GM12875 (cell line): ENCODE measurements around the gene TRIM59.
A peak's percentile ranks its signal among the peaks of the same experiment; 100 is the strongest.

Source experiments
- H3K4me3 ChIP-seq: one replicate; pipeline ENCODE4 v1.5.1; 2011; ENCODE audit warnings: low read depth, low read length, control low read depth
- TF ChIP-seq, protein P1 (sequence below): IDR thresholded peaks from 2 replicates; pipeline ENCODE4 v1.5.1; 2011; ENCODE audit warnings: low read depth, mild to moderate bottlenecking, control low read depth, inconsistent platforms, low read length, moderate library complexity, borderline replicate concordance; ENCODE audit not compliant: insufficient read depth

TRIM59 gene

GRCh38 chr3:160400030-160400701 lies 49.4 kb downstream of the TRIM59 start:
- peak overlapping the region; percentile 98 for H3K4me3 ChIP-seq
- TF ChIP-seq, protein P1, sequence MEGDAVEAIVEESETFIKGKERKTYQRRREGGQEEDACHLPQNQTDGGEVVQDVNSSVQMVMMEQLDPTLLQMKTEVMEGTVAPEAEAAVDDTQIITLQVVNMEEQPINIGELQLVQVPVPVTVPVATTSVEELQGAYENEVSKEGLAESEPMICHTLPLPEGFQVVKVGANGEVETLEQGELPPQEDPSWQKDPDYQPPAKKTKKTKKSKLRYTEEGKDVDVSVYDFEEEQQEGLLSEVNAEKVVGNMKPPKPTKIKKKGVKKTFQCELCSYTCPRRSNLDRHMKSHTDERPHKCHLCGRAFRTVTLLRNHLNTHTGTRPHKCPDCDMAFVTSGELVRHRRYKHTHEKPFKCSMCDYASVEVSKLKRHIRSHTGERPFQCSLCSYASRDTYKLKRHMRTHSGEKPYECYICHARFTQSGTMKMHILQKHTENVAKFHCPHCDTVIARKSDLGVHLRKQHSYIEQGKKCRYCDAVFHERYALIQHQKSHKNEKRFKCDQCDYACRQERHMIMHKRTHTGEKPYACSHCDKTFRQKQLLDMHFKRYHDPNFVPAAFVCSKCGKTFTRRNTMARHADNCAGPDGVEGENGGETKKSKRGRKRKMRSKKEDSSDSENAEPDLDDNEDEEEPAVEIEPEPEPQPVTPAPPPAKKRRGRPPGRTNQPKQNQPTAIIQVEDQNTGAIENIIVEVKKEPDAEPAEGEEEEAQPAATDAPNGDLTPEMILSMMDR, result no peak

DNA sequence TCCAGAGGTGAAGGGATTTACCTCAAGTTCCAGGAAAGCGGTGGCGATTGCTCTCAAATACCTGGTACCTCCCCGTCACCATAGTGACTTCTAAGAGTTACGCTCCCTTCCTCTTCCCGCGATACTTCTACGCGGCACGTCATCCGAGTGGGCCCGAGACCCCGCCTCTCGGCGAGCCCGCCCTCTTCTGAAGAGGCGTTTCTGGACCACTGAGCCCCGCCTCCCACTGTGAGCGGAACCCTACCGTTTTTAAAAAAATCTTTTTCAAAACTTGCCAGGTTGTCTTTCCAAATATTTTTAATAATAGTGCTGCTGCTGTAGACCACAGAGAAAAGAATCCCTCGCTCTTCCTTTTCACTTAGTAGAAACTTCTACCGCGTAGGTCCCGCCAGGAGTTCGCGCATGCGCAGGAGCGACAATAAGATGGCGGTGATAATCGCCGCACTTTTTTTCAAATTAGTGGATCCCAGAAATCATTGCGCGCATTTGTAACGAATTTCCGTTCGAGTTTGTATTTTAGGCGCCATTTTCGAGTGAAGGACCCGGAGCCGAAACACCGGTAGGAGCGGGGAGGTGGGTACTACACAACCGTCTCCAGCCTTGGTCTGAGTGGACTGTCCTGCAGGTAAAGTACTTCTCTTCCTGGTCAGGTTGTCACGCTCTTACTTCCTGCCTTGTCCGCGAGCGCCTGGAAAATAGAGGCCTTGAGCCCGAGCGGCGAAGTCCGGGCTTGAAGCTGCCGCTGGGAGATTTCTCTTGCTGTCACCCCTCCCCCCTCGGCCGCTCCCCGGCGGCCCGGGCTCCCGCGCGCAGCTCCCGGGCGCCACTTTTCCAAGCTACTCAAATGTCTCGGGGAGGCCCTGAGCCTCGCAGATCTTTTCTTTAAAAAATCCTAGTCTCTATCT lies 50.2 kb downstream of the TRIM59 start, which contains the start of the genes IFT80 and SMC4:
IFT80 (minus strand) TSS at position 101 of the 905 bp plus-strand sequence. CDS start 14,625 bp downstream, outside the sequence.
SMC4 (plus strand) TSS at position 526 of the 905 bp plus-strand sequence. CDS start 1,177 bp downstream, outside the sequence.
- TF ChIP-seq, protein P1, result no peak
- H3K4me3 ChIP-seq, result peak within 1 kb of the TSS; percentile 98

GRCh38 chr3:160398820-160399124 lies 50.8 kb downstream of the TRIM59 start:
- TF ChIP-seq, protein P1, result no peak
- peak overlapping the region; percentile 98 for H3K4me3 ChIP-seq

DNA sequence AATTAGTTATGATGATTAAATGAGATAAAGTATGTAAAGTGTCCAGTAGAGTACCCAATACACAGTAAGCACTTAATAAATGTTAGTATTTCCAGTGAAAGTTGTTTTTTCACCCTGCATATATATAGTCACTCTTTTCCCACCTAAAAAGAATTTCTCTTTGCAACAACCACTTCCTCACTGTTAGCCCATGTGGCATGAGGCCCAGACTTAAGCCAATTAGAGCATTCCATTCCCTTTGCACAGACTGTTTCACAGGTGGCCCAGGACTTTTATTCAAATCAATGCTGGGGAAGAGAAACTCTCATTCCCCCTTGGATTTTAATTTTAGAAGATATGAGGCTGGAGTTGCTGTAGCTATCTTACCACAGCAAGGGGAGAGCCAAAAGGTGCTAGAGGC lies 54.3 kb downstream of the TRIM59 start:
- TF ChIP-seq, protein P1, result no peak
- no peak overlapping the region for H3K4me3 ChIP-seq

DNA sequence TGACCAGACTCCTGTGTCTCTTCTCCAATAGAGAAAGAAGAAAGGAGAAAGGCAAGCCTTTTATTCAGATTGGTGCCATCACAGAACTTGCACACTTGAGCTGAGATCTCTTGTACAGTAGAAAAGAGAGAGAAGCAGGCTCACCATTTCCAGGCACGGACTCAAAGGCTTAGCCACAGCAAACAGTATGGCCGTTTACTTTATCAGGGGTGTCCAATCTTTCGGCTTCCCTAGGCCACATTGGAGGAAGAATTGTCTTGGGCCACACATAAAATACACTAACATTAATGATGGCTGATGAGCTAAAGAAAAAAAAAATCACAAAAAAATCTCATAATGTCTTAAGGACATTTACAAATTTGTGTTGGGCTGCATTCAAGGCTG lies 55.6 kb downstream of the TRIM59 start:
- TF ChIP-seq, protein P1, result no peak
- H3K4me3 ChIP-seq, result no peak overlapping the region

DNA sequence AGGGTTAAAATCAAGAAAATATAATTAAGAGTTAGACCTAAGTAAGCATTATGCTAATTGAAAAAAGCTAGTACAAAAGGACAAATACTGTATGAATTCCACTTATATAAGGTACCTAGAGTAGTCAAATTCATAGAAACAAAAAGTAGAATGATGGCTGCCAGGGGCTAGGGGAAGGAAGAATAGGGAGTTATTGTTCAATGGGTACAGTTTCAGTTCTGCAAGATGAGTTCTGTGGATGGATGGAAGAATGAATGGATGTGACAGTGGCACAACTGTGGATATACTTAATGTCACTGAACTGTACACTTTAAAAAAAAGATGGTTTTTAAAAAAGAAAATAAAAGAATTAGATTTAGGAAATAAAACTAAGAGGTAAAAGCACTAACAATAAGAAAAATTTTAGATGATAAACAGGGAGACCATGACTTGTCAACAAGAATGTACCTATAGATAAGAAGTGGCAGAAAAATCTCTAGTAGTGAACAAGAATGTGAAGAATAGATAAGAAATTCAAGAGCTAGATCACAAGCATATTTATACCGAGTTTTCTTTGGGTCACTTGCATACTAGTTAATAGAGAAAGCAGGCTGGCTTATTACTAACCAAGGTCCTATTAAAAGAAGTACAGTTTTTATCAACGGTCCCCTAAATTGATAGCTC lies 56.1 kb downstream of the TRIM59 start:
- TF ChIP-seq, protein P1, result no peak
- H3K4me3 ChIP-seq, result no peak overlapping the region
